ENCODE results near the gene NECAB3.

The NECAB3 gene

GRCh38 chr20:33663161-33664084 lies 10.8 kb downstream of the NECAB3 start:
- peak; percentile 67 to 81 for DNase-seq

- no peak for DNase-seq
Measured at GRCh38 chr20:33662172-33662571, 12.1 kb downstream of the NECAB3 start, which contains the start of gene C20orf144. C20orf144 (plus strand) TSS chr20:33662327; CDS start chr20:33662346, 19 bp downstream.

- no peak for DNase-seq
Measured at GRCh38 chr20:33660685-33661058, 13.6 kb downstream of the NECAB3 start.

- DNase-seq, result no peak
Measured at GRCh38 chr20:33660035-33660684, 14.1 kb downstream of the NECAB3 start.

- no peak for DNase-seq
Measured at GRCh38 chr20:33659341-33660034, 14.7 kb downstream of the NECAB3 start.

- DNase-seq, result no peak
Measured at GRCh38 chr20:33658929-33659328, 15.3 kb downstream of the NECAB3 start.

- no peak for DNase-seq
Measured at GRCh38 chr20:33658510-33658909, 15.7 kb downstream of the NECAB3 start.

GRCh38 chr20:33657704-33658095 lies 16.5 kb downstream of the NECAB3 start:
- no peak for DNase-seq

GRCh38 chr20:33656783-33657703 lies 17.2 kb downstream of the NECAB3 start:
- no peak for DNase-seq

- DNase-seq, result no peak
Measured at GRCh38 chr20:33656010-33656782, 18.0 kb downstream of the NECAB3 start.

- DNase-seq, result no peak
Measured at GRCh38 chr20:33655164-33655563, 19.1 kb downstream of the NECAB3 start.

GRCh38 chr20:33654680-33655161 lies 19.5 kb downstream of the NECAB3 start:
- DNase-seq, result no peak

- no peak for DNase-seq
Measured at GRCh38 chr20:33653900-33654596, 20.2 kb downstream of the NECAB3 start.

GRCh38 chr20:33653218-33653899 lies 20.9 kb downstream of the NECAB3 start:
- peak; percentile 10 to 15 for DNase-seq

- DNase-seq, result no peak
Measured at GRCh38 chr20:33651562-33652048, 22.6 kb downstream of the NECAB3 start.

- no peak for DNase-seq
Measured at GRCh38 chr20:33650753-33651561, 23.3 kb downstream of the NECAB3 start.

- DNase-seq, result no peak
Measured at GRCh38 chr20:33650111-33650752, 24.0 kb downstream of the NECAB3 start.

- DNase-seq, result no peak
Measured at GRCh38 chr20:33649201-33649681, 25.0 kb downstream of the NECAB3 start.

Data from inflammatory macrophage (primary cell).